Non-pigmented ciliary epithelial cell (primary cell): ENCODE data around the gene FERMT2.
A peak's percentile ranks its signal among the peaks of the same experiment; 100 is the strongest.

ENCODE experiments used
- DNase-seq: peaks from one replicate; pipeline ENCODE4 v3.0.0-alpha.2; 2010; ENCODE audit warnings: low read depth

FERMT2 gene

GRCh38 chr14:52863334-52863700 lies 87.5 kb downstream of the FERMT2 start:
- DNase-seq, result no peak

DNA sequence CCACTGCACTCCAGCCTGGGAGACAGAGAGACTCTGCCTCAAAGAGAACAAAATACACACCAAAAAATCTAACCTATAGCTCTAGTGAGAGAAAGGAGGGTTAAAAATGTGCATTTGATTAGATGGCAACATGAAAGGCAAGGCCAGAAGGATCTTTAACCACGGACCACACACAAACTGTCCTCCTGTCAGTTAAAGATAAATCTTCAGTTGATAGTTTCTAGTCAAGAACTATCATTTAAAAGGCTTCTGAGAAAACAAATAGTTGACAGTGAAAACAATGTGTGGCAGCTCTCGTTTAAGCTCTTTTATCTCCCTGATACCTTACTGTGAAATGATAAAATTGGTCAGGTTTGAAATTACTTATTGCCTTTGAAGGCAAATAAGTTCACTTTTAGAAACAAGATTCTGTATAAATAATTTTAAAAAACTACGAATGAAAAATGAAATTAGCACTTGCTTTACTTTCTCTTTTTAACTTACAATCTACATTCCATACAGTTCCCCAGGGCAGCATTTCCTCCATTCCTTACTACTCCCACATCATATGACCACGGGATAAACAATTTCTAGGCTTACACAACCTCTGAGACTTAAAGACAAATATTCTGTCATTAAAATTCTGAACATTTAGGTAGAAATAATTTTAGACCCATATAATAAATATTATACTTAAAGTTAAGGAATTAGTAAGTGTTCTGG lies 88.1 kb downstream of the FERMT2 start:
- peak; percentile 63 for DNase-seq

DNA sequence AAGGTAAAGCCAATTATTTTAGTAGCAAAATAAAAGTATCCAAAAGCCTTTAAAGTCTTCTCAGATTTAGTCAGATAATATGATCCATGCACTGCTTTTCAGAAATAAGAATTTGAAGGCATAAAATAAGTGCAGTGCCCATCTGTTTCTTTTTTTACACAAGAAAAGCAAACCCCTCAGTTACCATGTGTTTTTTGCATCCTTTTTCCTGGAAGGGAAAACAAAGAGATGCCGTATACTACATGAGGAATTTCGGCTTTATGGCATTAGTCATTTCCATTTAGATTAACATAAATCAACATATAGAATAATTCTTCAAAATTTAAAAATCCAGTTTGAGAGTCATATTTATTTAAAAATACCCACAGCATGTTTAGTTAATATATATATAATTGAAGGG lies 89.4 kb downstream of the FERMT2 start:
- DNase-seq, result no peak

- no peak for DNase-seq
Observed at GRCh38 chr14:52860910-52861309, 89.9 kb downstream of the FERMT2 start.

- DNase-seq, result no peak
Observed at GRCh38 chr14:52860209-52860608, 90.6 kb downstream of the FERMT2 start.

- no peak for DNase-seq
Observed at GRCh38 chr14:52856139-52856538, 94.7 kb downstream of the FERMT2 start.

DNA sequence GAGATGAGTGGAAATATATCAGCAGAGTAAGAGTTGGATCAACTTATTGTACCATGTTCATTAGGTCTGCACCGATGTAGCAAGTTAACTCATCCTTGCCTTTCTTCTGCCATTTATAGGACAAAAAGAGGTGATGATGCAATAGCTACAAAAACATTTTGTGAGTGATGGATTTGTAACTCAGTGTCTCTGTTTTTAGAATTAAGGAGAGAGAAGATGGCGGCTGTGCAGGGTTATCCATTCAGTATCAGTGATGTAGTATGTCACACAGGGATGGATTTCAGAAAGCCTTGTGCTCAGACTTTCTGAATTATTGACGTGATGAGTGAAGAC lies 97.4 kb downstream of the FERMT2 start:
- no peak for DNase-seq

GRCh38 chr14:52852810-52853521 lies 97.9 kb downstream of the FERMT2 start:
- no peak for DNase-seq

- no peak for DNase-seq
Observed at GRCh38 chr14:52850451-52850909, 100.4 kb downstream of the FERMT2 start.

- no peak for DNase-seq
Observed at GRCh38 chr14:52848626-52849025, 102.2 kb downstream of the FERMT2 start.

DNA sequence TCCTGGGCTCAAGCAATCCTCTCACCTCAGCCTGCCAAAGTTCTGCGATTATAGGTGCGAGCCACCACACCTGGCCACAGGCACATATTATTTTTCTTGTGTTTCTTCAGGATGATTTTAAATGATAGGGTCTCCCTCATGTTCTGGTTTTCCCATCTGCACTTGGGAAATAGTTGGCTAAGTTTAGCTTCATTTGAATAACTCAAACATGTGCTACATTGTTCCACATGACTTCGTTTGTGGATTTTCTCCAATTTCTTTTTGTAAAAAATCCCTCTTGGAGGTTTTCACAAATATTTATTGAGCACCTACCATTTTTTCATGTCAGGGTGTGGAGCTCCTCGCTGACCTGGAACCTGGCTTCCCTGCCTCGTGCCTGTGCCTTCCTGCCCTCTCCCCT lies 104.3 kb downstream of the FERMT2 start:
- no peak for DNase-seq

- no peak for DNase-seq
Observed at GRCh38 chr14:52845081-52845480, 105.8 kb downstream of the FERMT2 start.

DNA sequence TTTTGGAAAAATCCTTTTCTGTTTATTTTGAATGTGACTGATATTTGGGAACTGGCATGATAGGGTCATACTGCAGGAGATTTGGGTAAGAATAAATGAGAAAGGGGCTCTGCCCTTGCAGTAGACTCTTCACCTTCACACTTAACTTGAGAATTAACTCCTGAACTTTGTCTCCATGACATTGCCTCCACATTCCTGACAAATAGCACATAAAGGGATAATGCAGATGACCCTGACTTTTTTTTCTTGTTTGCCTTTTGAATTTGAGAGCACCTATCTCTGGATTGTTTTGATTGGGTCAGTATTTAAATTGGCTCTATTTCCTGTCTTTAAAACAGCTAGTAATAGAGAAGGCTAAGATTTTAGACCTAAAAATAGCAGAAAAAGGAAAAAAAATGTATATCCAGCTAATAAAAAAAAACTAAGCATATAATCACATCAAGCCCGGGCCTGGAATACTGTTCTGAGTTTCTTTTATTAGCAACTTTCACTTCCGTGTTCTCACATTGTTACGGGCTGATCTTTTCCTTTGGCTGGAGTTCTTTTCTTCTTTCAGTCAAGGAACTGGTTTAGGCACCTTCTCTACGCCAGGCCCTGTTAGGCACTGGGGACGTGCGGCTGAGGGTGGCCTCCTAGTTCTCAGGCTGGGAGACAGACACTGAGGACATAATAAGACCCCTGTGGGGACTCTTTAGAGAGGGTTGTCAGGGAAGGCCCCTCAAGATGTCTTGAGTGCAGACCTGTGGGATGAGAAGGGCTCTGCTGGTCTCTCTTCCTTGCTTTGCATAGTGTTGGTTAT lies 106.4 kb downstream of the FERMT2 start:
- no peak for DNase-seq

GRCh38 chr14:52840877-52841276 lies 110.0 kb downstream of the FERMT2 start:
- DNase-seq, result no peak

DNA sequence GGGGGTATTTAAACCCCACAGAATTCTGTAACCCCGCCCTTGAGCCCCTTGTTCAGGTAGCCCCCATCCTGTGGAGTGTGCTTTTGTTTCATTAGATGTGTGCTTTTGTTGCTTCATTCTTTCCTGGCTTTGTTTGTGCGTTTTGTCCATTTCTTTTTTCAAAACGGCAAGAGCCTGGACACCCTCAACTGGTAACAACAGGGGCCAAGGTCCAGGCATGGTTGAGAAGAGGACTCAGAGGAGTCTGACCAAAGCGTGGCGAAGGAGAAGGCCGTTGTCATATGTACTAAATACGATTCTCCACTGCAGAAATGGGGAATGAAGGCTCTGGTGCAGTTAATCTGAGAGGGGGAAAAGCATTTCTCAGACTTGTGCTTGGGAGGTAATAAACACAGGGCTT lies 113.4 kb downstream of the FERMT2 start:
- DNase-seq, result no peak

DNA sequence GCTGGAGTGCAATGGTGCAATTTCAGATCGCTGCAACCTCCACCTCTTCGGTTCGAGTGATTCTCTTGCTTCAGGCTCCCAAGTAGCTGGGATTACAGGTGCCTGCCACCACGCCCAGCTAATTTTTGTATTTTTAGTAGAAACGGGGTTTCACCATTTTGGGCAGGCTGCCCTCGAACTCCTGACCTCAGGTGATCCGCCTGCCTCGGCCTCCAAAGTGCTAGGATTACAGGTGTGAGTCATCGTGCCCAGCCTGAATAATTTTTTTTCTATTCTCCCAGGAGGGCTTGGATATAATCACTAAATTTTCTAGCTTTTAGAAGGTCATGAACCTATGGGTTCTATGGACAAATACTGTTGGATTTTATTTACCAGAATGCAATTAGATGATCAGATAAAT lies 114.8 kb downstream of the FERMT2 start:
- DNase-seq, result no peak

DNA sequence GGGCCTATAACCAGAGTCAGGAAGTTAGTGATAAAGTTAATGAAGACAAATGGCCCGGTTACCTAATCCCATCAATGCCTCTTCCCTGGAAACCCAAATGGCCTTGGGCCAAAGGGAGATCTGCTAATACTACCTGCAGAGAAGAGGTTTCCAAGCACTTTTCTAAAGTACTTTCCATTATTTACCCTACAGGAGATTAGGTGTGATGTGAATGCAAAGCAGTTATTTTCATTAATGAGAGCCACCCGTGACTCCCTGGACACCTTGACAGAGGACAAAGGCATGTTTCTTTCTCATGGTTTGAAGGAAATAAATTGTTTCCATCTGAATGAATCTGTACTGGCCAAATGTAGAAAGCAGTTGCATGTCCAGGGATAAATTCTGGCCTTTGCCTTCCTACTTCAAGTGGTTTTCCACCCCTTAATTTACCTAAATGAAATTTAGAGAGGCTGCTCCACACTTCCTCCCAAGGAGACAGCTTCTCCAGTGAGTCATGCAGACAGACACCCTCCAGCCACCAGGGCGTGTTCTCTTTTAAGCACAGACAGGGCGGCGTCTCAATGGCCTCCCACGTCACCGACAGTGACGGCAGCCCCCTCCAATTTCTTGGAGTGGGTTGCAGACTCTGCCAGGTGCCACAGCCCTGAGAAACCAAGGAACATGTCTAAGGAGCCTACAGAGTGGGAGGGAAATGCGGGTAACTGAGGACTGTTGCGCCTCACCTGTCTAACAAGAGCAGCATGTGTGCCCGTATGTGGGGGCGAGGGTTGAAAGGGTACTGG lies 115.5 kb downstream of the FERMT2 start:
- DNase-seq, result peak; percentile 37

- peak; percentile 81 for DNase-seq
Observed at GRCh38 chr14:52834440-52834842, 116.4 kb downstream of the FERMT2 start.

GRCh38 chr14:52833891-52834290 lies 117.0 kb downstream of the FERMT2 start:
- no peak for DNase-seq

- no peak for DNase-seq
Observed at GRCh38 chr14:52829527-52830185, 121.2 kb downstream of the FERMT2 start.

DNA sequence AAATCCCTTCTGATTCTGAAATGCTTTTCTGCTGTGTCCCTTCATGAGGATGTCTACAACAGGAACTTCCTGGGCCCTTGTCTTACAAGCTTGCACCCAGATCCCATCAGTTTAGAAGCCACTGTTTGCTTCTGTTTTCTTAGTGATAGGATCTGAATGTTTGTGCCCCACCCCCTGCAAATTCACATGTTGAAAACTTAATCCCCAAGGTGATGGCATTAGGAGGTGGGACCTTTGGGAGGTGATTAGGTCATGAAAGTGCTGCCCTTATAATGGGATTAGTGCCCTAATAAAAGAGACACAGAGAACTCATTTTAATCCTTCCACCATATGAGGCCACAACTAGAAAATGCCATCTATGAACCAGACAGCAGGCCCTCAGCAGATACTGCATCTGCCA lies 123.4 kb downstream of the FERMT2 start:
- no peak for DNase-seq

DNA sequence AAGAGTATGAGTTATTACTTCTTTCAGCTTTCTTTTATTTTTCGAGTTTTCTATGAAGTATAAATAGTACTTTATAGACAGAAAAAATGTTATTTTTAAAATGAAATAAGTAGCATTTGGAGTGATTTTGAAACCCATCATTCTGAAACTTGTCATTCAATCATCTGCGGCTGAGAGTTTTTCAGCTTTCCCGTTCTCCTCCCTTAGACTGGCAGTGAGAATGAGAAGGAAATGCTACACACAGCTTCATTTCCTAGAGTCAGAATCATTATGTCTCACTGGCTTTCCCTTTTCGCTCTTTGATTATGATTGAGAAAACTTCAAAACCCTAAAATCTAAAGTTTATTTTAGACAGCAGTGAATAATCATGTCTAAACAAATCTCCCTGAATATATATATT lies 125.8 kb downstream of the FERMT2 start:
- no peak for DNase-seq
